ENCODE data around the gene PARD3. TPM values are rescaled to one million over a fixed set of nuclear protein-coding genes. Genes with fewer than 3 reads are reported as not detected.
A peak's percentile ranks its signal among the peaks of the same experiment; 100 is the strongest.

The PARD3 gene
- total RNA-seq, 1 donor from 2014 or later = 58.7 TPM

- H3K9me3 Mint-ChIP-seq = no peaks in the 10 kb centered on the region
- H3K4me3 Mint-ChIP-seq = no peak overlapping the region
- Histone ChIP-seq H3K4me3 (no peak overlapping the region), H4K20me1 (ENCODE audit: low read depth) (no peaks in the 10 kb centered on the region), H3K27ac (no peak overlapping the region), H3K4me1 (no peaks in the 10 kb centered on the region), H2AFZ (replicated peaks) (no peak overlapping the region), H3K9ac (no peak overlapping the region), H3K9me3 (ENCODE audit: low read depth) (no peaks in the 10 kb centered on the region), H3F3A (ENCODE audit: low read depth) (no peaks in the 10 kb centered on the region), H3K36me3 (no peaks in the 10 kb centered on the region), H3K79me2 (ENCODE audit: low read depth) (no peaks in the 10 kb centered on the region), H3K4me2 (no peak overlapping the region), H3K27me3 (no peaks in the 10 kb centered on the region)
- TF ChIP-seq EZH2phosphoT487 (IDR thresholded peaks at IDR 0.05) (no peak), CTCF (IDR thresholded peaks at IDR 0.05) (peak; percentile 65), EZH2 (IDR thresholded peaks at IDR 0.05) (no peak)
- H3K36me3 Mint-ChIP-seq = peaks cover 21% of the 10 kb centered on the region
- no peak overlapping the region for H3K27ac Mint-ChIP-seq
- H3K4me1 Mint-ChIP-seq = peaks cover 7% of the 10 kb centered on the region
- peaks cover 4% of the 10 kb centered on the region for H3K27me3 Mint-ChIP-seq (ENCODE audit: insufficient read depth, low read depth)
- peak; percentile 71 for DNase-seq (ENCODE audit: low spot score)
Observed at GRCh38 chr10:34305189-34305588, 509.9 kb downstream of the PARD3 start.

DNA sequence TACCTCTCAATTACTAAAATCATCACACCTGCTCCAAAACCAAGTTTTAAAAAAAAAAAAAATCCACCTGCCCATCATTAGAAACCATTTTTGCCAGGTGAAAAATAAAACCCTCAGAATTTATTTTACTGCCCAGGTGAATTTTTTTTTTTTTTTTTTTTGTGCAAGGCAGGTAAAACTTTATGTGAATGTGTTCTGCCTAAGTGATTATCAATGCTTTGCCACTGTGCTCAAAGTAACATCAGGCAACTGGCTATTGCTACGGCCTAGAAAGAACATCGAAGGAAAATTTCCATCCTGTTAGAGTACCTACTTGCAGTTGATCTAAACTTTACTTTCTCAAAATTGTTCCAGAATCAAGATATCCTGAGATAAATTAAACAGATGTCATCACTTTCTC lies 512.1 kb downstream of the PARD3 start:
- Histone ChIP-seq H4K20me1 (ENCODE audit: low read depth) (no peaks in the 10 kb centered on the region), H3K27me3 (no peaks in the 10 kb centered on the region), H3K9me3 (ENCODE audit: low read depth) (no peaks in the 10 kb centered on the region), H3K79me2 (ENCODE audit: low read depth) (no peaks in the 10 kb centered on the region), H3K27ac (no peak overlapping the region), H3K36me3 (no peaks in the 10 kb centered on the region), H2AFZ (replicated peaks) (no peak overlapping the region), H3K4me3 (no peak overlapping the region), H3K4me2 (no peak overlapping the region), H3F3A (ENCODE audit: low read depth) (no peaks in the 10 kb centered on the region), H3K4me1 (no peaks in the 10 kb centered on the region), H3K9ac (no peak overlapping the region)
- H3K36me3 Mint-ChIP-seq = peaks cover 14% of the 10 kb centered on the region
- peaks cover 11% of the 10 kb centered on the region for H3K4me1 Mint-ChIP-seq
- TF ChIP-seq CTCF (IDR thresholded peaks at IDR 0.05) (no peak), EZH2 (IDR thresholded peaks at IDR 0.05) (no peak), EZH2phosphoT487 (IDR thresholded peaks at IDR 0.05) (no peak)
- H3K4me3 Mint-ChIP-seq = no peak overlapping the region
- no peak for DNase-seq (ENCODE audit: low spot score)
- no peak overlapping the region for H3K27ac Mint-ChIP-seq
- peaks cover 4% of the 10 kb centered on the region for H3K27me3 Mint-ChIP-seq (ENCODE audit: insufficient read depth, low read depth)
- H3K9me3 Mint-ChIP-seq = no peaks in the 10 kb centered on the region

DNA sequence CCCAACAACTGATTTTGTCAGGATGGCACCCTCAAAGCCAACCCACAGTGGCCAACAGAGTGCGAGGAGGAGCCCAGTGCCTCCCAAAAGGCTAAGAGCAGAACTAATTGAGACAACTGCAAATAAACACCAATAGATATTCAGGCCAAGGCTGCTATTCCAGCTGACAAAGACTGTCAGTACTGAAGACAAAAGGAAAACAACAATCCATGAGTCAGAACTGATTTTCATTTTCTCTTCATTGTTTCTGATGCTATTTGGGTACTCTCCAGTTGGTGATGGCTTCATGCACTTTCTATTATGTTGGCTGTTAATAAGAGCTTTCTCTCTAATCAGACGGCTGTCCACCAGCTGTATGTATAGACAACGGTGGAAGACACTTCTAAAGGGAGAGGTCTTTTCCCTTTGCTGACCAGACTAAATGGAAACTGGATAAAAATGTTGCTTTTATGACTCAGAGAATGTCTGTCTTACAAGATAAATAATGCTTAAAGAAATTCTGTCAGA lies 515.9 kb downstream of the PARD3 start:
- Histone ChIP-seq H3K27me3 (no peaks in the 10 kb centered on the region), H3K36me3 (no peaks in the 10 kb centered on the region), H3K4me2 (no peak overlapping the region), H3K9me3 (ENCODE audit: low read depth) (no peaks in the 10 kb centered on the region), H2AFZ (replicated peaks) (no peak overlapping the region), H3K4me3 (no peak overlapping the region), H3F3A (ENCODE audit: low read depth) (no peaks in the 10 kb centered on the region), H3K9ac (no peak overlapping the region), H4K20me1 (ENCODE audit: low read depth) (no peaks in the 10 kb centered on the region), H3K27ac (no peak overlapping the region), H3K4me1 (no peaks in the 10 kb centered on the region), H3K79me2 (ENCODE audit: low read depth) (no peaks in the 10 kb centered on the region)
- H3K9me3 Mint-ChIP-seq = no peaks in the 10 kb centered on the region
- peaks cover 5% of the 10 kb centered on the region for H3K27me3 Mint-ChIP-seq (ENCODE audit: insufficient read depth, low read depth)
- peaks cover 11% of the 10 kb centered on the region for H3K36me3 Mint-ChIP-seq
- TF ChIP-seq EZH2 (IDR thresholded peaks at IDR 0.05) (no peak), EZH2phosphoT487 (IDR thresholded peaks at IDR 0.05) (no peak), CTCF (IDR thresholded peaks at IDR 0.05) (no peak)
- no peak for DNase-seq (ENCODE audit: low spot score)
- H3K4me3 Mint-ChIP-seq = no peak overlapping the region
- H3K27ac Mint-ChIP-seq = peak overlapping the region; percentile 46
- H3K4me1 Mint-ChIP-seq = peaks cover 23% of the 10 kb centered on the region

Measured in neural progenitor cell (in vitro differentiated cells).